SK-N-SH (cell line): ENCODE measurements around the gene SECTM1. TPM values are rescaled to one million over a fixed set of nuclear protein-coding genes. Genes with fewer than 3 reads are reported as not detected.

Experiments
- CTCF ChIA-PET: fragments of 300-600, 350-600 bp; formaldehyde crosslinking; extraction: SDS; loops from one replicate; lab custom pipeline; 2021; lab: Yijun Ruan, JAX
- POLR2A ChIA-PET: fragments of 350-600 bp; sonication (Branson Sonifier 250); formaldehyde crosslinking; extraction: SDS; loops from one replicate; lab custom pipeline; 2020; ENCODE audit warnings: antibody characterized with exemption, inconsistent platforms; lab: Yijun Ruan, JAX
- DNase-seq: peaks from one replicate; pipeline ENCODE4 v3.0.0; 2012
- H2AFZ ChIP-seq: fragments of 200-600 bp; sonication (generic); 2 replicates; pipeline ENCODE4 v1.8.1; 2016; ENCODE audit warnings: antibody characterized with exemption, mild to moderate bottlenecking, low read depth
- H3F3A ChIP-seq: fragments of 200-600 bp; sonication (generic); replicated peaks from 2 replicates; pipeline ENCODE3; 2016; ENCODE audit warnings: antibody characterized with exemption, mild to moderate bottlenecking; ENCODE audit not compliant: insufficient read depth
- H3K27ac ChIP-seq, 2 experiments: fragments of 200-500 bp in 1 of 2; fragments of 200-600 bp in 1 of 2; sonication (Bioruptor generic) in 1 of 2; sonication (generic), shearing (Covaris generic) in 1 of 2; 2 replicates each; pipeline versions ENCODE4 v1.5.1 to v1.6.1; 2014 to 2016; ENCODE audit warnings: low read depth in 2 of 2, inconsistent platforms in 1 of 2, low read length in 1 of 2, mild to moderate bottlenecking in 1 of 2, mixed read lengths in 1 of 2
- H3K27me3 ChIP-seq: fragments of 200-600 bp; sonication (generic), shearing (Covaris generic); 2 replicates; pipeline ENCODE4 v1.6.1; 2016; ENCODE audit warnings: mixed run types; ENCODE audit not compliant: insufficient read depth
- H3K36me3 ChIP-seq, 2 experiments: fragments of 200-500 bp in 1 of 2; fragments of 200-600 bp in 1 of 2; sonication (Bioruptor generic) in 1 of 2; sonication (generic) in 1 of 2; replicated peaks in 1 of 2; 2 replicates each; pipeline versions ENCODE3 to v1.5.1; 2014 to 2016; ENCODE audit warnings: low read length in 1 of 2, mild to moderate bottlenecking in 1 of 2; ENCODE audit not compliant: insufficient read depth in 2 of 2, control insufficient read depth in 1 of 2
- H3K4me1 ChIP-seq, 2 experiments: fragments of 200-500 bp in 1 of 2; fragments of 200-600 bp in 1 of 2; sonication (Bioruptor generic) in 1 of 2; sonication (generic), shearing (Covaris generic) in 1 of 2; 2 replicates each; pipeline versions ENCODE4 v1.5.1 to v1.6.1; 2014 to 2016; ENCODE audit warnings: low read depth in 1 of 2, low read length in 1 of 2, mixed run types in 1 of 2; ENCODE audit not compliant: insufficient read depth in 2 of 2, control insufficient read depth in 1 of 2
- H3K4me2 ChIP-seq: fragments of 200-600 bp; sonication (generic), shearing (Covaris generic); 2 replicates; pipeline ENCODE4 v1.6.1; 2017; ENCODE audit warnings: mixed run types
- H3K4me3 ChIP-seq, 2 experiments: fragments of 200-500 bp in 1 of 2; fragments of 200-600 bp in 1 of 2; sonication (Bioruptor generic) in 1 of 2; sonication (generic), shearing (Covaris generic) in 1 of 2; 2 replicates each; pipeline versions ENCODE4 v1.5.1 to v1.8.1; 2014 to 2016; ENCODE audit warnings: low read depth in 2 of 2, inconsistent platforms in 1 of 2, low read length in 1 of 2, mild to moderate bottlenecking in 1 of 2, mixed read lengths in 1 of 2, moderate library complexity in 1 of 2
- H3K79me2 ChIP-seq: fragments of 200-600 bp; sonication (generic); 2 replicates; pipeline ENCODE4 v1.8.1; 2017; ENCODE audit warnings: mild to moderate bottlenecking; ENCODE audit not compliant: insufficient read depth
- H3K9ac ChIP-seq: fragments of 200-600 bp; sonication (generic); 2 replicates; pipeline ENCODE4 v1.6.1; 2017; ENCODE audit warnings: mixed run types
- H3K9me2 ChIP-seq: fragments of 200-600 bp; sonication (generic); 2 replicates; pipeline ENCODE4 v1.6.1; 2017; ENCODE audit warnings: mixed run types
- H3K9me3 ChIP-seq: fragments of 200-600 bp; sonication (generic); 2 replicates; pipeline ENCODE4 v1.6.1; 2017; ENCODE audit warnings: mixed run types, mild to moderate bottlenecking, moderate library complexity
- H4K20me1 ChIP-seq: fragments of 200-600 bp; sonication (generic); 2 replicates; pipeline ENCODE4 v1.6.1; 2017; ENCODE audit warnings: mild to moderate bottlenecking, mixed run types; ENCODE audit not compliant: insufficient read depth
- FOSL2 ChIP-seq: IDR thresholded peaks from 2 replicates; pipeline ENCODE4 v1.4.0; 2012; ENCODE audit warnings: low read depth, mild to moderate bottlenecking, moderate library complexity, borderline replicate concordance
- FOXJ3 ChIP-seq: sonication (generic); formaldehyde crosslinking; IDR thresholded peaks from 2 replicates; pipeline ENCODE4 v1.5.1; 2020; ENCODE audit warnings: mild to moderate bottlenecking, missing genetic modification reagents
- JUND ChIP-seq: IDR thresholded peaks from 2 replicates; pipeline ENCODE4 v1.4.0; 2012
- PBX3 ChIP-seq: IDR thresholded peaks from 2 replicates; pipeline ENCODE4; 2012
- RCOR1 ChIP-seq: fragments of 150-350 bp; IDR thresholded peaks from 2 replicates; pipeline ENCODE4 v1.6.1; 2017; ENCODE audit warnings: antibody characterized with exemption, low read length
- RFX5 ChIP-seq: IDR thresholded peaks from 2 replicates; pipeline ENCODE4 v1.6.1; 2012; ENCODE audit warnings: mild to moderate bottlenecking, improper control_type of control experiment, low read length
- SIN3A ChIP-seq: IDR thresholded peaks from 2 replicates; pipeline ENCODE4 v1.6.1; 2012; ENCODE audit warnings: low read depth, mild to moderate bottlenecking, low read length, moderate library complexity, borderline replicate concordance
- USF1 ChIP-seq: IDR thresholded peaks from 2 replicates; pipeline ENCODE4 v1.4.0; 2012; ENCODE audit warnings: low read depth, borderline replicate concordance
- YY1 ChIP-seq: IDR thresholded peaks from 2 replicates; pipeline ENCODE4 v1.4.0; 2012; ENCODE audit warnings: low read depth, mild to moderate bottlenecking
- WGBS: methylation state at CpG from one replicate; pipeline ENCODE4 v1.1.6; 2017; ENCODE audit warnings: low lambda C conversion rate; 5-methylcytosine and 5-hydroxymethylcytosine counted together
- polyA plus RNA-seq, 3 experiments: library from polyadenylated mRNA; depleted of rRNA; stranded (reverse); fragments of >200 nt; gene quantifications; 2 replicates each; pipeline ENCODE4 v1.2.3, GENCODE V29; 2012

SECTM1 gene
- polyA plus RNA-seq, 1 of the 3 experiments (the other 2 are of a cell fraction) = 3.8 TPM

GRCh38 chr17:82291582-82292250 lies 41.9 kb downstream of the SECTM1 start:
- Histone ChIP-seq H2AFZ (peak overlapping the region; percentile 79; the same call in 1 of the 2 replicates), H3K4me2 (peak overlapping the region; percentile 98), H3K79me2 (peaks cover 5% of the 10 kb centered on the region), H3F3A (peaks cover 37% of the 10 kb centered on the region), H3K36me3 (no peaks in the 10 kb centered on the region), H3K9me3 (no peaks in the 10 kb centered on the region), H3K9ac (peak overlapping the region; percentile 91), H3K27me3 (no peaks in the 10 kb centered on the region), H3K4me3 (peak overlapping the region; percentile 75 to 95), H3K27ac (peak overlapping the region in 1 of 2 experiments; percentile 95; a peak in 2 of 4 replicates), H3K4me1 (peaks cover 15% of the 10 kb centered on the region in 2 experiments; a peak in 2 of 4 replicates), H4K20me1 (no peaks in the 10 kb centered on the region), H3K9me2 (no peaks in the 10 kb centered on the region)
- POLR2A ChIA-PET = interaction anchor here (0.9 to 3.2 kb wide), 7 partner anchors 8 to 50 kb away, joined by 3 to 48 read pairs (median 7); partner anchors contain the start of gene CSNK1D
- TF ChIP-seq FOXJ3 (CRISPR knock-in tag) (no peak), YY1 (0 out of 2 replicates have a peak, but pooled peaks have one; percentile 4)
- DNase-seq = no peak
- WGBS = 72% methylated on average over 19 of the region's 19 CpGs
- CTCF ChIA-PET = interaction anchor here (0.9 to 2.2 kb wide), 8 partner anchors 8 to 57 kb away, joined by 3 to 9 read pairs (median 4); partner anchors contain the start of gene CSNK1D

GRCh38 chr17:82287868-82288801 lies 45.4 kb downstream of the SECTM1 start:
- Histone ChIP-seq H3K36me3 (no peaks in the 10 kb centered on the region), H3K27me3 (no peaks in the 10 kb centered on the region), H3K4me2 (peak overlapping the region; percentile 24; the same call in 1 of the 2 replicates), H3K27ac (no peak overlapping the region), H3K4me3 (no peak overlapping the region), H3K9me3 (no peaks in the 10 kb centered on the region), H3K4me1 (peaks cover 14 to 16% of the 10 kb centered on the region in 2 experiments; a peak in 3 of 4 replicates), H3K9ac (no peak overlapping the region), H4K20me1 (no peaks in the 10 kb centered on the region), H3F3A (peaks cover 16% of the 10 kb centered on the region)
- 60% methylated on average over 17 of the region's 19 CpGs for WGBS
- TF ChIP-seq USF1 (peak; percentile 58; the same call in 1 of the 2 replicates), JUND (no peak), RCOR1 (no peak), PBX3 (peak; percentile 25; the same call in 1 of the 2 replicates), YY1 (no peak), FOSL2 (peak; percentile 17; the same call in 1 of the 2 replicates), RFX5 (no peak), SIN3A (no peak)
- TF ChIP-seq, all 33 proteins: peak for 3
- CTCF ChIA-PET = no interaction called here
- no peak for DNase-seq
- H3K79me2 ChIP-seq = peaks cover 5% of the 10 kb centered on the region; the same call in 1 of the 2 replicates
- H3K9me2 ChIP-seq = no peaks in the 10 kb centered on the region
- no peak overlapping the region for H2AFZ ChIP-seq
- POLR2A ChIA-PET = no interaction called here
